ENCODE data around the gene EIF4B. TPM values are rescaled to one million over a fixed set of nuclear protein-coding genes. Genes with fewer than 3 reads are reported as not detected.

EIF4B gene
- total RNA-seq, 1 experiment from 2014 or later, result 809 TPM

- H3K36me3 ChIP-seq (ENCODE audit: control insufficient read depth in 1 of 2, insufficient read depth in 2 of 2, low read length in 2 of 2), result no peaks in the 10 kb centered on the region
- H3K4me3 ChIP-seq (replicated peaks in 1 of 2; ENCODE audit: low read depth in 1 of 2, low read length in 2 of 2), result peak overlapping the region; percentile 39 to 59
- no TSS peak for BruUV-seq (replicated peaks)
- peak overlapping the region; percentile 97 for H3K4me2 ChIP-seq (ENCODE audit: low read length)
- H3K9ac ChIP-seq (ENCODE audit: low read length), result peak overlapping the region; percentile 75
- peaks cover 23% of the 10 kb centered on the region; the same call in 1 of the 2 replicates for H3K79me2 ChIP-seq (ENCODE audit: insufficient read depth, low read length)
- H3K4me1 ChIP-seq (ENCODE audit: control insufficient read depth in 1 of 2, insufficient read depth in 2 of 2, low read length in 2 of 2), result peaks cover 72 to 95% of the 10 kb centered on the region in 2 experiments
- no peaks in the 10 kb centered on the region for H3K9me3 ChIP-seq (ENCODE audit: control insufficient read depth in 1 of 2, insufficient read depth in 1 of 2, low read depth in 1 of 2, low read length in 2 of 2)
- TF ChIP-seq CTCF (IDR thresholded peaks at IDR 0.05 in 2 of 3, conservative IDR thresholded peaks at IDR 0.05 in 1 of 3; ENCODE audit: borderline replicate concordance in 1 of 3, insufficient read depth in 1 of 3, low read depth in 2 of 3, low read length in 2 of 3) (peak in 2 of 3 experiments; percentile 47 to 50; a peak in 4 of 6 replicates), POLR2A (IDR thresholded peaks at IDR 0.05; ENCODE audit: borderline replicate concordance, extremely low read depth, insufficient read depth, insufficient read length) (peak; percentile 40), ATF3 (IDR thresholded peaks at IDR 0.05) (no peak), FOSL1 (IDR thresholded peaks at IDR 0.05; ENCODE audit: low read depth) (no peak), RAD21 (IDR thresholded peaks at IDR 0.05; ENCODE audit: low read depth) (no peak), ELF1 (IDR thresholded peaks at IDR 0.05; ENCODE audit: borderline replicate concordance, low read depth) (no peak), TCF7L2 (IDR thresholded peaks at IDR 0.05; ENCODE audit: borderline replicate concordance, extremely low read depth, insufficient read depth, insufficient read length) (no peak), ZBTB33 (IDR thresholded peaks at IDR 0.05; ENCODE audit: extremely low read depth, insufficient replicate concordance, low read length) (no peak), EZH2 (IDR thresholded peaks at IDR 0.05) (no peak), MAX (IDR thresholded peaks at IDR 0.05) (no peak), POLR2AphosphoS5 (IDR thresholded peaks at IDR 0.05; ENCODE audit: low read depth, low read length) (0 out of 2 replicates have a peak, but pooled peaks have one; percentile 24), YY1 (IDR thresholded peaks at IDR 0.05; ENCODE audit: extremely low read depth, insufficient replicate concordance, low read depth, low read length) (no peak)
- ChIA-PET RAD21 (ENCODE audit: low non-redundant PET in 1 of 2, low total read pairs in 2 of 2, uncharacterized antibody in 2 of 2, unreplicated experiment in 2 of 2) (interaction anchor here (0.6 to 2.1 kb wide), 4 partner anchors 13 to 88 kb away, joined by 3 to 7 read pairs (median 4); no protein-coding TSS in a partner anchor), CTCF (interaction anchor here (0.7 to 2.8 kb wide), 20 partner anchors 9 to 904 kb away, joined by 3 to 20 read pairs (median 4); partner anchors contain the start of genes CSAD, EIF4B and ZNF740), POLR2A (interaction anchor here (0.7 to 2.3 kb wide), 10 partner anchors 7 to 142 kb away, joined by 3 to 12 read pairs (median 4); partner anchors contain the start of genes CSAD, EIF4B, IGFBP6 and SPRYD3)
- H3K27ac ChIP-seq (ENCODE audit: low read depth, low read length), result peak overlapping the region; percentile 91
- ATAC-seq (peak; percentile 49), DNase-seq (ENCODE audit: low read depth, low spot score) (no peak)
- H3K9me2 ChIP-seq (ENCODE audit: insufficient read depth), result no peaks in the 10 kb centered on the region
- no peak overlapping the region for H2AFZ ChIP-seq (ENCODE audit: low read depth, low read length, poor library complexity, severe bottlenecking)
- intact Hi-C loops (cut with micrococcal nuclease), result loop anchor here (5.0 kb wide), 2 partner anchors 41 to 319 kb away; partner anchors contain the start of gene EIF4B
- no peaks in the 10 kb centered on the region for H3K27me3 ChIP-seq (ENCODE audit: insufficient read depth, low read length)
- H4K20me1 ChIP-seq (ENCODE audit: insufficient read depth), result no peaks in the 10 kb centered on the region
Measured at GRCh38 chr12:53048033-53048779, 42.0 kb downstream of the EIF4B start.

Measured in HCT116 (cell line).